OCI-LY7 (cell line): ENCODE data around the gene ABCF3.

ENCODE experiments used
- CTCF ChIP-seq: fragments of 200-600 bp; sonication (generic); conservative IDR thresholded peaks from 2 replicates; pipeline ENCODE4 v1.5.1; 2014; ENCODE audit warnings: mild to moderate bottlenecking, antibody characterized with exemption, low read length, moderate library complexity, mixed read lengths
- EZH2phosphoT487 ChIP-seq: fragments of 200-600 bp; sonication (generic); IDR thresholded peaks from 2 replicates; pipeline ENCODE4 v1.6.1; 2018; ENCODE audit warnings: low read depth, borderline replicate concordance, mild to moderate bottlenecking, mixed run types, antibody characterized with exemption, low read length, moderate library complexity, mixed read lengths

- no peak for TF ChIP-seq CTCF
- TF ChIP-seq EZH2phosphoT487 = no peak
These were observed 49.5 kb downstream of the ABCF3 start for GRCh38 chr3:184235381-184236032.
